Liver (tissue), 3 donors: ENCODE measurements around the gene GPR157.

ENCODE experiments used
- CTCF ChIP-seq: fragments of 150-350 bp; IDR thresholded peaks from 2 replicates; pipeline ENCODE4 v1.5.1; 2017; ENCODE audit warnings: improper control_type of control experiment, low read depth, low read length; ENCODE audit not compliant: missing input control
- EGR1 ChIP-seq, 2 donors: IDR thresholded peaks; 2 replicates each; pipeline ENCODE4 v1.6.1; 2016 to 2018; ENCODE audit warnings: antibody characterized with exemption in 2 of 2, low read depth in 2 of 2
- FOXA1 ChIP-seq: IDR thresholded peaks from 2 replicates; pipeline ENCODE4 v1.6.1; 2016; ENCODE audit warnings: antibody characterized with exemption
- GABPA ChIP-seq, 2 donors: IDR thresholded peaks in 1 of 2; conservative IDR thresholded peaks in 1 of 2; 2 replicates each; pipeline ENCODE4 v1.6.1; 2016; ENCODE audit warnings: antibody characterized with exemption in 2 of 2, mild to moderate bottlenecking in 1 of 2, moderate library complexity in 1 of 2
- YY1 ChIP-seq: IDR thresholded peaks from 2 replicates; pipeline ENCODE4 v1.6.1; 2016; ENCODE audit warnings: antibody characterized with exemption, mild to moderate bottlenecking
- ZBTB33 ChIP-seq: IDR thresholded peaks from 2 replicates; pipeline ENCODE4 v1.6.1; 2016; ENCODE audit warnings: antibody characterized with exemption
- donor health status: healthy.
- donor health status: healthy.

GRCh38 chr1:9052272-9053049 is 76.4 kb downstream of the GPR157 start:
- TF ChIP-seq ZBTB33: no peak
- TF ChIP-seq YY1: no peak
- no peak for TF ChIP-seq GABPA (IDR thresholded peaks at IDR 0.05 in 1 of 2, conservative IDR thresholded peaks at IDR 0.05 in 1 of 2)
- TF ChIP-seq FOXA1: no peak
- no peak for TF ChIP-seq CTCF
- no peak for TF ChIP-seq EGR1 (IDR thresholded peaks at IDR 0.05; ENCODE audit: low read depth in 2 of 2)
